Measurements from ENCODE around the gene PLEKHH2.

GRCh38 chr2:43737097-43737854 is 100.2 kb downstream of the PLEKHH2 start:
- no peak for TF ChIP-seq POLR2A (IDR thresholded peaks at IDR 0.05)
- no peak for TF ChIP-seq POLR2AphosphoS5 (IDR thresholded peaks at IDR 0.05)
- TF ChIP-seq CTCF (IDR thresholded peaks at IDR 0.05), result no peak
- TF ChIP-seq EP300 (IDR thresholded peaks at IDR 0.05), result no peak

All from suprapubic skin (tissue), 4 donors.